Measurements from ENCODE around the gene FBP2.
"Not testable (repeated sequence)": the region's sequence is repeated elsewhere in the genome, so short reads cannot be mapped to it uniquely, and the experiment has no call there.

FBP2 gene

DNA sequence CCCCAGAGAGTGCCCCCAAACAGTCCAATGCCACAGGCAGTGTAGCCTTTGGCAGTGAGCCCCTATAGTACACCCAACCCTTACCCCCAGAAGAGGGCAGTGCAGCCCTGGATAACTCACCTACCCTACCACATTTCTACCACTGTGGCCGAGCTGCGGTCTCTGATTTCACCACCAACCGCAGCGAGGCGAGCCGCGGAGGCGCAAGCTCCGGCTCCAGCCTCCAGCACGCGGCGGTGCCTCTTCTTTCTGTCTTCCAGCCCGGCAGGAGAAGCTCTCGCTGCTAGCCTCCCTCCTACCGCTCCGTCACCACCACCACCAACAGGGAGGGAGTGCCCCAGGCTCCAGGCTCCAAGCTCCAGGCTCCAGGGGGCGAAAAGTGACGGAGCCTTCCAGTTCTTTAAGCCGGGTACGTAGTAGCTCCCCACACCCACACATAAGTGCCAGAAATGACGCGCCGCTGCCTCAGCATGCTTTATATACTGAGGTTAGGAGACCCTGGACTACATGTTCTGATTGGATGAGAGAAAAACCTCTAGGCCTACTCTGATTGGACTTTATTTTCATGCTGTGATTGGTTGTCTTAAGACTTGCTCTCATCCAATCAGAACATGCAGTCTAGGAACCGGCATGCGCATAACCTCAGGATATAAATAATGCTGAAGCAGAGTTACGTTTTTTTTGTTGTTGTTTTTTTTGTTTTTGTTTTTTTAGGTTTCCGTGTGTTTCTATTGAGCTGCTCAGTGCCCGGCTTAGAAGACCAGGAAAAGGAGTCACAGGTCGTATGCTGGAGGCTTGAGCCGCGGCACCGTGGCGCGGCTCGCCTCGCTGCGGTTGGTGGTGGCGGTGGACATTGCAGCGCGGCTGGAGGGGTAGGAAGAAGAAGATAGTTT, 38.9 kb downstream of the FBP2 start, which contains the start of gene PCAT7:
PCAT7 (plus strand) TSS at position 645 of the 893 bp plus-strand sequence.
- DNase-seq = peak; percentile 68 to 98 (median 94)

DNA sequence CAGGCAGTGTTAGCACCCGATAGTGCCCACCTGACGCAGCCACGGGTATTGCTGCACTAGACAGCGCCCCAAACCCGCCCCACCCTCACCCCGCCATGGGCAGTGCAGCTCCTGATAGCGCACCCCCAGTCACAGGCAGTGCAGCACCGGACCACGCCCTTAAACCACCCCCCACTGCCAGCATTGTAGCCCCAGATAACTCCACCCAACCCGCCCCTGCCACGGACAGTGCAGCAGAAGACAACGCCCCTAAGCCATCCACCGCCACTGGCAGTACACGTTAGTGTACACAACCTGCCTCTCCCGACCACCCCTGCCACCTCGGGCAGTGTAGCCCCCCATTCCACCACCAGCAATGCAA, 39.6 kb downstream of the FBP2 start:
- peak in 1 of 3 experiments; percentile 72 for DNase-seq

DNA sequence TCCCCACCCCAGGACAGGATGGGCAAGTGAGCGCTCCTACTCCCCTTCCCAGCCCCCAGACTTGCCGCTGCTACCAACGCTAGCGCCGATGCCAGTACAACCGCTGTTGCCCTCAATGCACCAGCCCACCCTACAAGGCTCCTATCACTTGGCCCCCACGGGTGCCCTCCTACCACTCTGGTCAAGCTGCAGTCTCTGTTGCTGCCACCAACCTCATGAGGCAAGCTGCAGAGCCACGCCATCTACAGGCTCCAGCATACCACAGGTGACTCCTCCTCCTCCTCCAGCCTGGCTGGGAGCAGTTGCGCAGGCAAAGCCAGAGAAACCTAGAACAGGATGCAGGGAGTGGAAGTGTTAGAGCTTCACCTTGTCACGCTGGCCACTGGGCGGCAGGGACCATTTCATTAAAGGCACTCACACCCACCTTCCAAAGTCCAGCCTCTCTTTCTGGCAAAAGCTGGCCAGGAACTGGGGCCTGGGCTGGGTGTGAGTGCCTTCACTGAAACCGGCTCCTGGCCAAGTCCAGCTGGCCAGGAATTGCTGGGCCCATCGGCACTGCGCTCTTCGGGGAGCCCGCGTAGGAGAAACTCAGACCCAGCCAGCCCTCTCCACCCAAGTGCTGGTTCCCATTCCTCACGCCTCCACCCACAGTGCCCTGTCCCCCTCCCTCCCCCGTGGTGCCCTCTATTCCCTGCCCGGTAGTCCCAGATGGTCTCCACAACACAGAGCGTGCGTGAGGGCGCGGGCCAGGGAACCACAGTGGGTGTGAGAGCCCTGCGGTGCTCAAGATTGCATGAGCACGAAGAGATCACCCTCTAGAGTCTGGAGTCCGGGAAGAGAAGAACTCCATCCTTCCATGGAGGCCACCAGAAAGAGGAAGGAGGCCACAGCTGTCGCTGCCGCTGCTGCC, 40.3 kb downstream of the FBP2 start:
- DNase-seq = peak in 2 of 3 experiments; percentile 27 to 29

DNA sequence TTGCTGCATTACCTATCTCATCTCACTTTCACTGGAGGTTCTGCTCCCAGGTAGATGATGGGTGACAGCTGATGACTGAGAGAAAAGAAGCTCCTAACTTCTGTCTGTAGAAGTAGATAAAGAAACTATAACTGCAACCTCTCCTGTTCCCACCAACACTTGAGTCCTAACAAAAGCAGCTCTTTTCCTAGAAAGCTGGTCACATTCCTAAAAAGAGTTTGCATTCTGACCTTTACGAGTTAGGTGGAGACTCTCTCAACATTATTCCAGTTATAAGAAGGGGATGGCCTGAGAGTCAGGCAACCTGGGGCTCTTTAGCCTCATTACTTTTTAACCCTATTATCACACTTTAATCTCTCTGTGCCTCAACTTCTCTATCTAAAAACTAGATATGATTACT, 47.7 kb downstream of the FBP2 start:
- DNase-seq = no peak

DNA sequence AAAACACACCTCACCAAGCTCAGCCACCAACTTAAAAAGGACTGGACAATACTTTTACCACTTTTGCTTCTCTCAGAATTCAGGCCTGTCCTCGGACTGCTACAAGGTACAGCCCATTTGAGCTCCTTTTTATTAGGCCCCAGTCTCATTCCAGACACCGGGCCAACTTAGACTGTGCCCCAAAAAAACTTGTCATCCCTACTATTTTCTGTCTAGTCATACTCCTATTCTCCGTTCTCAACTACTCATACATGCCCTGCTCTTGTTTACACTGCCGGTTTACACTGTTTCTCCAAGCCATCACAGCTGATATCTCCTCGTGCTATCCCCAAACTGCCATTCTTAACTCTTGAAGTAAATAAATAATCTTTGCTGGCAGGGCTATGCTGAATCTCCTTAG, 49.3 kb downstream of the FBP2 start:
- DNase-seq = not testable (repeated sequence)

DNA sequence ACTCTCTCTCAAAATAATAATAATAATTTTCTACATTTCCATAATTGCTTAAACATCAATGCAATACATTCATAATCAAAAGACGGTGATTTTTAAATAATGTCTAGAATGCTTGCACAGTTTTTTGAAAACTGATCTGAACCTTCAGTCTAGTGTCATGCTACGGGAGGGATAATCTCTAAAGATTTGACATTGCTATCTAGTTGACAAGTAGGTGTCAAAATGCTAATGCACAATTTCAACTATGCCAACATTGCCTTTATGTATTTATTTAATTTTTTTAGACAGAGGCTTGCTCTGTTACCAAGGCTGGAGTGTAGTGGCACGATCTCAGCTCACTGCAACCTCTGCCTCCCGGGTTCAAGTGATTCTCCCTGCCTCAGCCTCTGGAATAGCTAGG, 54.7 kb downstream of the FBP2 start:
- DNase-seq = no peak

DNA sequence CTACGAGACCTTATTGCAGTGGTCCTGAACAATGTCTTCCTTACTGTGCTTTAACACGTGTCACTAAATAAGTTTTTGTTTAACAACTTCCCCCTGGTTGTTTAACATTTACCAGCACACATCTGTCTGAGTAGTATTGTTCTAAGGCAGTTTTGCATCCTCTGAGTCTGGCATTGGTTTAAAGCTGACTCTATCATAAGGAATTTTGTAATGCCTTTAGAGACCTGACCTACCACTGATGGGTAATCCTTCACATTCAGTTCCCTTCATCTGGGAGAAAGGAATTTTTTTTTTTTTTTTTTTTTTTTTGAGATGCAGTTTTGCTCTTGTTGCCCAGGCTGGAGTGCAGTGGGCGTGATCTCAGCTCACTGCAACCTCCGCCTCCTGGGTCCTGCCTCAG, 58.7 kb downstream of the FBP2 start:
- DNase-seq = no peak

DNA sequence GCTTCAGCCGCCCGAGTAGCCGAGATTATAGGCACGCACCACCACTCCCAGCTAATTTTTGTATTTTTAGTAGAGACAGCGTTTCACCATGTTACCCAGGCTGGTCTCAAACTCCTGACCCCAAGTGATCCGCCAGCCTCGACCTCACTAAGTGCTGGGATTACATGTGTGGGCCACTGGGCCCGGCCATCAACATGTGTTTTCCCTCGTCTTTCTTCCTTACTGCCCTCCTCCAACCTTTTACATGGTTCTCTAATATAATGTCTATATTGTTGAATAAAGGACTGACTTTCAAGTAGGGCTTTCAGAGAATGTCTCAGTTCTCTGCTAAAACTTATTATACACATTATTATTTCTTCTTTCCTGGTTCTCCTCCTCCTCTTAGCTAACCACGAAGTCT, 60.0 kb downstream of the FBP2 start:
- DNase-seq = no peak

DNA sequence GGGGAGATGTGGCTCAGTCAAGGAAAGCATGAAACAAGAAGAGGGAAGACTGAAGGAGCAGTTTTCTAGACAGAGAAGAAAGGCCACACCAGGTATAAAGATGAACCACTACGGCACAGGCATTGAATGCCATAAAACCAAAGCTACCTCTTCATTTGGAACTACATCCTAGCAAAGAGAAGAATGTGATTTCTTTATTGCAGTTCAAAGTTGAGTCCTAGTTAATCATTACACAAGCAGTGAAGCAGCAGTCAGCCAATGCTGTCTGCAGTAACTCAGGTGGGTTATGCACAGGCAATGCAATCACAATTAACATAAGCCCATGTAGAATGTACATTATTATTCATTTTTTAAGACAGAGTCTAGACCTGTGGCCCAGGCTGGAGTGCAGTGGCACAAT, 60.5 kb downstream of the FBP2 start:
- DNase-seq = no peak

DNA sequence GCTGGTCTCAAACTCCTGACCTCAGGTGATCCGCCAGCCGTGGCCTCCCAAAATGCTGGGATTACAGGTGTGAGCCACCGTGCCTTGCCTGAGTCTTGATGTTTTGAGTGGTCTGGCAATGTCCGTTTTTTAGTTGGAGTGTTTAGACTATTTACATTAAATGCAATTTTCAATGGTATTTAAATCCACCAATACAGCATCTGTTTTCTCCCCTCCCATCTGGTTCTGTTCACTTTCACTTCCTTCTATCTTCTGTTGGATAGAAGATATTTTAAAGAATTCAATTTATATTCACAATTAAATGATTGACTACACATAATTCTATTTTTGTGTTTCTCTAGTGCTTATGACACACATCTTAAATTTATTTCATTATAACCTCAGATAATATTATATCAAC, 64.7 kb downstream of the FBP2 start:
- no peak for DNase-seq

DNA sequence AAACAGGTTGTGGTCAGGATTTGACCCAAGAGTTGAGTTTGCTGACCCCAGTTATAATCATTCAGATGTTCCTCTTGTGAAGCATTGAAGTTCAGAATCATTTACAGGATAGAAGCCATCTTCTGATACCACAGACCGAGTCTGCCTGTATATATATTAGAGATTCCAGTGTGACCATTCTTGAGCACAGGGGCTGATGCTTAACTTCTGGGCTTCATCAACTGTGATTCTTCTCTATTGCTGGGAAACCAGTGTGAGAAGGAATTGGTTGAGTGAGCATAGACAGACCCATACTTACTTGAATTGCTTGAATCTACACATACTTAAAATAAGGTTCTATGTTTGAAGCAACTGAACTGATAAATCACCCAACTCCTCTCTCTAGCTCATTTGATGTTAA, 66.7 kb downstream of the FBP2 start:
- no peak for DNase-seq

DNA sequence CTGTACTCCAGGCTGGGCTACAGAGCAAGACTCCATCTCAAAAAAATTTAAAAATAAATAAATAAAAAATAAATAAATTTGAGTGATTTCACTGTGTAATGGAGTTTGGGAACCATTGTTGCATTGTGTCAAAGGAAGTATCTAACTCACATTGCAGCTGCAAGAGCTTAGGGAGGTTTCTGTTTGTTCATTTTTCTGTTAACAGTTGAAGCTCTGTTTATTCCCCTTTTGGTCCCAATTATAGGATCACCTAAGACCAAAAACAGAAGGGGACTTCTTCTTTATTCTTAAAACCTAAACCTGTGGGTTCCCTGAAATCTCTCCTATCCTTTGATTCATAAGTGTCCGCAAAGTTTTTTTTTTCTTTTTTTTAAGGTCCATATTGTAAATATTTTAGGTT, 67.4 kb downstream of the FBP2 start:
- DNase-seq = no peak

DNA sequence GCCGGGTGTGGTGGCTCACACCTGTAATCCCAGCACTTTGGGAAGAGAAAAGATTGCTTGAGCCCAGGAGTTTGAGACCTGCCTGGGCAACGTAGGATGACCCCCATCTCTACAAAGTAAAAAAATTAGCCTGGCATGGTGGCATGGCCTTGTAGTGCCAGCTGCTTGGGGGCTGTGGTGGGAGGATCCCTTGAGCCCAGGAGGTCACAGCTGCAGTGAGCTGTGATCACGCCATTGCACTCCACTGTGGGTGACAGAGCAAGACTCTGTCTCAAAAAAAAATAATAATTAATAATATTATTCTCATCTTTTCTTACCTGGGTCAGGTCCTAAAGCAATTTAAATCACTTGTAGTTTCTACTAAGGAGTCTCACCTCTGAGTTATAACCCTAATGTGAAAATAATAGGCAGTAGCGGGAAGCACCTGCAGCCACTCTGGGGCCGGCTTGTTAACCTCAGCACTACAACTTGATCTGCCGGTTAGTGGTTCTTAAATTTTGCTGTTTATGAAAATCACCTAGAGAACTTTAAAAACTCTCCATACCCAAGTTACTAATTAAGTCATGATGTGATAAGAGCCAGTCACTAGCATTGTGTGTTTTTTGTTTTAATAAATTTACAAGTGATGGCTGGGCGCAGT, 68.1 kb downstream of the FBP2 start:
- no peak for DNase-seq

DNA sequence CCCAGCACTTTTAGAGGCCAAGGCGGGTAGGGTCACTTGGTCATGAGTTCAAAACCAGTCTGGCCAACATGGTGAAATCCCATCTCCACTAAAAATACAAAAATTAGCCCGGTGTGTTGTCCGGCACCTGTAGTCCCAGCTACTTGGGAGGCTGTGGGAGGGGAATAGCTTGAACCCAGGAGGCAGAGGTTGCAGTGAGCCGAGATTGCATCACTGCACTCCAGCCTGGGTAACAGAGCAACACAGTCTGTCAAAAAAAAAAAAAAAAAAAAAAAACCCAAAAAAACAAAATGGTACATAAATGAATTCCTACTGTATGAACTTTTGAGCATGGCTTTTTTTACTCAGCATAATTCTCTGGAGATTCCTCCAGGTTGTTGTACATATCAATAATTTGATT, 76.4 kb downstream of the FBP2 start:
- no peak for DNase-seq

DNA sequence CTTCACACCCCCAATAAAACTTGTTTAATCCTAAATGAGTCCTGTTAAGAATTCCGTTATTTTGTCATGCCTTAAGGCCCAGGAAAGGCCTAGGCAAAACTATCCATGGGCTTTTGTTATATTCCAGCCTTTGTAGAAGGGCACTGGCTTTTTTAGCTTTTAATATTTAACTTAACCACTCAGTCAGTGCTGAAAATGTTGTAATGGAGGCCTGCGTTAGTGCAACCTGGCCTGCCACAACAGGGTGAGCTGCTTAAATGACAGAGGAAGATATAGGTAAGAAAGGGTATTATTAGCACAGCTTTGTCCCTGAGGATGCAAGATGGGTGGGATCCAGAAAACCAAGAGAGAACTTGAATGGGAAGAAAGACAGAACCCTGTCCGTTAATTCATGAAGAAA, 78.9 kb downstream of the FBP2 start:
- no peak for DNase-seq

DNA sequence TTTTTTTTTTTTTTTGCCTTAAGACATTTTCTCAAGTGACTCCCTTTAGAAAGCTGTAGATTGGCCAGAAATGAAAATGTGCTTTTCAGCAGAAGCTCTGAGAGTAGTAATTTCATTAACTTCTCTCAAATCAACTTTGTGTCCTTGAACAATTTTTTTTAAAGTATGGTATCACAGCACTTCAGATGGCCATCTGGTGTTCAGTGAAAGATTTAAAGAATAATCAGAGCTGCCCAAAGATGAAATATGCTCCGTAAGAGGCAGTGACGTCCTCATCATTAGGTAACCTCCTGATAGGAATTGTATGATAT, 81.7 kb downstream of the FBP2 start:
- DNase-seq = no peak

DNA sequence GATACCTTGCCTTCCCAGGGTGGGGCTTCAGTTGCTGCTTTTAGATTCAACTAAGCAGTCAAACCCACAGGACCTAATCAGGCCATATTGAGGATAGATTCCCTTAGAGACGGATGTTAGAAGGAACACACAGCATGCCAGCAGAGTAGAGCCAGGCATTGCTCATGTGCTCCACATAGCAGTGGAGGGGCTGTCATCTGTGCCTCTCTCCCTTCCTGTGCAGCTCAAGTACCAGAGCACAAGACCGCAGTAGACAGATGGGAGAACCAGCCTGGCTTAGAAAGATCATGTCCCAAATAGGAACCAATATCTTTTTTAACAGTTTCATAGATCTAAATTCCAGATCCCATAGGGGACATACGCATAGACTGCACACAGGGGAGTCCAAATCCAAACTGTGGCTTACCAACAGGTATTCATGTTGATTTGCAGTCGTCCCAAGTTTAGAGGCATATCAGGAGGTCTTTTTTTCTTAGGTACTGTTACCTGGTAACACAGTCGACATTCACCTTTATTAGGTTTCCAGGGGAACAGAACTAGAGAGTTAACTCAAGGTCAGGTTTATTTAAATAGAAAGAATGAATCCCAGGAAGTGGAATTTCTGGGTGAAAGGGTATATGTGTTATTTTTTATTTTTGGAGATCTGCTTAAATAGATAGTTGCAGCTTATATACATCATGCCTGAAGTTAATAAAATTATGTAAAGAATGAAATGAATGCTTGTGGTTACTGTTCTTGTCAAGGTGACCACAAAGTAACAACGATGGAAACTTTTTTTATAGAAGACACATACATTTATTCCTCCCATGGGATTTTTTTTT, 82.3 kb downstream of the FBP2 start:
- no peak for DNase-seq

All from NCI-H1417 (cell line).